Hepatocyte (in vitro differentiated cells): ENCODE results near the gene CFAP141.

ENCODE experiments used
- EZH2 ChIP-seq: fragments of 200-600 bp; sonication (generic); IDR thresholded peaks from 2 replicates; pipeline ENCODE4 v1.6.1; 2016; ENCODE audit warnings: antibody characterized with exemption, mild to moderate bottlenecking, borderline replicate concordance
- TF ChIP-seq, protein P1 (sequence below): fragments of 200-600 bp; sonication (generic); IDR thresholded peaks from 2 replicates; pipeline ENCODE4 v1.5.1; 2016; ENCODE audit warnings: antibody characterized with exemption, mild to moderate bottlenecking; ENCODE audit not compliant: poor library complexity

GRCh38 chr1:154190550-154190949 lies 15.6 kb downstream of the CFAP141 start:
- no peak for TF ChIP-seq EZH2
- TF ChIP-seq, protein P1, sequence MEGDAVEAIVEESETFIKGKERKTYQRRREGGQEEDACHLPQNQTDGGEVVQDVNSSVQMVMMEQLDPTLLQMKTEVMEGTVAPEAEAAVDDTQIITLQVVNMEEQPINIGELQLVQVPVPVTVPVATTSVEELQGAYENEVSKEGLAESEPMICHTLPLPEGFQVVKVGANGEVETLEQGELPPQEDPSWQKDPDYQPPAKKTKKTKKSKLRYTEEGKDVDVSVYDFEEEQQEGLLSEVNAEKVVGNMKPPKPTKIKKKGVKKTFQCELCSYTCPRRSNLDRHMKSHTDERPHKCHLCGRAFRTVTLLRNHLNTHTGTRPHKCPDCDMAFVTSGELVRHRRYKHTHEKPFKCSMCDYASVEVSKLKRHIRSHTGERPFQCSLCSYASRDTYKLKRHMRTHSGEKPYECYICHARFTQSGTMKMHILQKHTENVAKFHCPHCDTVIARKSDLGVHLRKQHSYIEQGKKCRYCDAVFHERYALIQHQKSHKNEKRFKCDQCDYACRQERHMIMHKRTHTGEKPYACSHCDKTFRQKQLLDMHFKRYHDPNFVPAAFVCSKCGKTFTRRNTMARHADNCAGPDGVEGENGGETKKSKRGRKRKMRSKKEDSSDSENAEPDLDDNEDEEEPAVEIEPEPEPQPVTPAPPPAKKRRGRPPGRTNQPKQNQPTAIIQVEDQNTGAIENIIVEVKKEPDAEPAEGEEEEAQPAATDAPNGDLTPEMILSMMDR: no peak
